Bronchial epithelial cell (primary cell): ENCODE results near the gene PBX1. TPM values are rescaled to one million over a fixed set of nuclear protein-coding genes. Genes with fewer than 3 reads are reported as not detected.

ENCODE experiments used
- DNase-seq: peaks from one replicate; pipeline ENCODE4 v3.0.0-alpha.2; 2010; ENCODE audit warnings: low read depth
- FAIRE-seq: peaks from 2 replicates; lab custom pipeline; 2011; peaks lifted over from hg19 to GRCh38; lab: Jason Lieb, UNC
- H3K27me3 ChIP-seq: 2 replicates; pipeline ENCODE4 v1.5.1; 2011; ENCODE audit warnings: low read length; ENCODE audit not compliant: control insufficient read depth, insufficient read depth
- H3K36me3 ChIP-seq: 2 replicates; pipeline ENCODE4 v1.5.1; 2011; ENCODE audit warnings: low read length; ENCODE audit not compliant: control insufficient read depth, insufficient read depth
- H3K4me3 ChIP-seq: 2 replicates; pipeline ENCODE4 v1.5.1; 2011; ENCODE audit warnings: mild to moderate bottlenecking, low read depth, low read length, control low read depth
- CTCF ChIP-seq: IDR thresholded peaks from 2 replicates; pipeline ENCODE4 v1.5.1; 2011; ENCODE audit warnings: mild to moderate bottlenecking, moderate library complexity, low read length, control low read depth, inconsistent platforms; ENCODE audit not compliant: insufficient read depth, severe bottlenecking
- total RNA-seq: library from RNA; depleted of rRNA; stranded (reverse); fragments of >200 nt; gene quantifications from 2 replicates; pipeline ENCODE4 v1.2.1, GENCODE V29; 2014

PBX1 gene
- total RNA-seq, 1 donor from 2014 or later, result 3.2 TPM

GRCh38 chr1:164671323-164671965, 112.5 kb downstream of the PBX1 start:
- FAIRE-seq, result peak; percentile 23
- H3K36me3 ChIP-seq, result no peaks in the 10 kb centered on the region
- peak; percentile 24 for DNase-seq
- H3K27me3 ChIP-seq, result no peaks in the 10 kb centered on the region
- H3K4me3 ChIP-seq, result no peak overlapping the region
- TF ChIP-seq CTCF, result no peak

GRCh38 chr1:164671966-164672571, 113.1 kb downstream of the PBX1 start:
- Histone ChIP-seq H3K36me3 (no peaks in the 10 kb centered on the region), H3K4me3 (no peak overlapping the region), H3K27me3 (no peaks in the 10 kb centered on the region)
- FAIRE-seq (no peak), DNase-seq (no peak)
- TF ChIP-seq CTCF, result no peak

- FAIRE-seq (no peak), DNase-seq (no peak)
- TF ChIP-seq CTCF, result no peak
- Histone ChIP-seq H3K4me3 (no peak overlapping the region), H3K36me3 (no peaks in the 10 kb centered on the region), H3K27me3 (no peaks in the 10 kb centered on the region)
Observed at GRCh38 chr1:164672588-164672987, 113.6 kb downstream of the PBX1 start.

GRCh38 chr1:164673584-164674214, 114.7 kb downstream of the PBX1 start:
- H3K27me3 ChIP-seq, result no peaks in the 10 kb centered on the region
- peak; percentile 36 for TF ChIP-seq CTCF
- no peak overlapping the region for H3K4me3 ChIP-seq
- DNase-seq (no peak), FAIRE-seq (no peak)
- H3K36me3 ChIP-seq, result no peaks in the 10 kb centered on the region

- Histone ChIP-seq H3K27me3 (no peaks in the 10 kb centered on the region), H3K36me3 (no peaks in the 10 kb centered on the region), H3K4me3 (no peak overlapping the region)
- TF ChIP-seq CTCF, result no peak
- peak; percentile 67 for DNase-seq
- FAIRE-seq, result no peak
Observed at GRCh38 chr1:164675342-164675904, 116.4 kb downstream of the PBX1 start.
